HT1080 (cell line): ENCODE results near the gene NBPF1. TPM values are rescaled to one million over a fixed set of nuclear protein-coding genes. Genes with fewer than 3 reads are reported as not detected.
"Not testable (repeated sequence)": the region's sequence is repeated elsewhere in the genome, so short reads cannot be mapped to it uniquely, and the experiment has no call there.

ENCODE experiments used
- DNase-seq: peaks from one replicate; pipeline ENCODE4 v3.0.0-alpha.2; 2015; ENCODE audit warnings: low read depth
- polyA plus RNA-seq, 2 experiments: library from polyadenylated mRNA; depleted of rRNA; stranded (reverse); fragments of >200 nt; gene quantifications; 2 replicates each; pipeline ENCODE4 v1.2.3, GENCODE V29; 2015
- total RNA-seq: library from RNA; depleted of rRNA; stranded (reverse); fragments of >200 nt; shearing (Covaris generic); gene quantifications from 2 replicates; pipeline ENCODE4 v1.2.3, GENCODE V29; 2014; rRNA removed

The NBPF1 gene
- total RNA-seq = 15.8 and 16.5 TPM in 2 replicates
- 6.3 and 7.6 TPM in 2 replicates for polyA plus RNA-seq (2015; cell fraction: cytosol; rRNA removed)
- polyA plus RNA-seq (2015; cell fraction: nucleus; rRNA removed) = 13.9 and 17.6 TPM in 2 replicates

DNA sequence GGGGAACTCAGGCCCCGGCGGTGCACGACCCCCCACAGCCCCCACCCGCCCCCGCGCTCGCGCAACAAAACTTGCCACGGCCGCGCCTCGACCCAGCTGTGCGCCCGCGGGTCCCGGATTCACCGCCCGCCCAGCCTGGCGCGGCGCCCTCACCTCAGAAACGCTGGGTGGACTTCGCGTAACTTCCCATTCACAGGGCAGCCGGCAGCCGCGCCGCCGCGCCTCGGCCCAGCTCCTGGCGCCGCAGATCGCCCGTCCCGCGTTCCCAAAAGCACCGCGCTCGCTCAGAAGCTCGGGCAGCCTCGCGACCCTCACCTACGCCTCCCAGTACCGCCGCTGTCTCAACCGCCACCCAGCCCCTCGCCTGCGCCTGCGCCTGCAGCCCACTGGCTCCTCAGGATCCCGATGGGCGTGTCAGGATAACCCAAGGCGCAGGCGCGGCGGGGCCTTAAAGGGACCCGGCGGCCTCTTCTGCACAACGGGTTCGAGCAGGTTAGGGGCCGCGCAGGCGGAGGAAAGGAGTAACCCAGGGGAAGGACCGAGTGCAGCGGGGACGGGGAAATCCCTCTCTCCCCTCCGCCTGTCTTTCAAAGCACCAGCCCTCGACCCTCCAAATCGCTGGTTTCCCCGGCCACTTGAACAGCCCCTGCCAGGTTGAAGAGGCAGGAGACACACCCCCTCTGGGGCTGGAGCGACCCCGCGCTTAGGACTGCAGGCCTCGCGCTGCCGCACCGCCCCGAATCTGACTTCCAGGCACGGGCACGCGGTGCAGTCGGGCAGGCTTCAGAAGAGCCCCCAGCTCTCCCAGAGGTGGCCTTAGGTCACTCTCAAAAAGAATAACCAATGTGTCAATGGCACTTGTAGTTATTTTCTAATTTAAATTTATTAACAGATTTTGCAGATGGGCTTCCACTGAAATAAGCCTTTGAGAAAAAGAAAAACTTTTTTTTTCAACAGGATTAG, at the start of gene NBPF1:
TSS of gene NBPF1 (minus strand) at position 380 of the 963 bp plus-strand sequence.
- peak; percentile 98 for DNase-seq

DNA sequence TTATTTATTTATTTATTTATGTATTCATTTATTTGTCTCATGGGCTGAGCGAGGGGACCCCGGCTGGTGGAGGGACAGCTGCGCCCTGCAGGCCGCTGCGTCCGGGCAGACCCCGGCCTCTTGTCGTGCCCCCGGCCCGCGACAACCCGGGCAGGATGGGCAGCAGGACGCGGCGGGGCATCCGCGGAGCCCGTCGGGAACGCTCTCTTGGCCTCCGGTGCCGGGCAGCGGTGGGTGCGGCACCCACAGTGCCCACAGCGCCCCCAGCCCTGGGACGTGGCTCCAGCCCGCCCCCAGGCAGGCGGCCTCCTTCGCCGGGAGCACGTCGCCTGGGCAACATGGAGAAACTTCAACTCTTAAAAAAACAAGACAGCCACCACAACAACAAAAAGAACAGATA, 44.9 kb upstream of the NBPF1 start:
- not testable (repeated sequence) for DNase-seq

DNA sequence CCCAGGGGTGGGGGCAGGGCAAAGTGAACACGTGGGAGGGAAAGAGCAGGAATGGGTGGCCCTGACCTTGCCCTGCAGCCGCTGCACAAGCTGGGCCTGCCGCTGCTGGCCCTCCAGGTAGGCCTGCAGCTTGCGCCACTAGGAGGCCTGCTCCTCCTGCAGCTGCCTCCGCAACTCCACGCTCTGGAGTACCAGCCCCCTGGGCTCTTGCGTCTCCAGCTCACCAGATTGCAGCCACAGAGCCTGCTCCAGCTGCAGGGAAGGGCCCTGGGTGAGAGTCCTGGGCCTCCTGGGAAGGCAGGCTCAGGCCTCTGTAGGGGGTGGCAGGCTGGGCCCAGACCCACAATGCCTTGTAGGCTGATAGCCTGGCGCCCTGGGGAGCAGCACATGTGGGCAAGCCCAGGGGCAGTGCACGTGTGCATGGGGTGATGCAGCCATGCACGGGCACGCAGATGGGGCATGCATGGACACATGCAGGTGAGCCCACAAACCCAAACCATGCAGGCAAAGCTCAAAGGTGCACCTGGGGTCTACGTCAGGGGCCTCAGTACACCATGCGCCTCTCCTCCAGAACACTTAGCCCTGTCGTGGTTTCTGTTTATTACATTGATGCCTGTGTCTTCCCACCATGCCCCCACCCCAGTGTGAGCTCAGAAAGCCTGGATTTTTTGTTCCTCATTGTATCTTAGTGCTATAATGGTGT, 43.8 kb upstream of the NBPF1 start:
- DNase-seq = not testable (repeated sequence)

DNA sequence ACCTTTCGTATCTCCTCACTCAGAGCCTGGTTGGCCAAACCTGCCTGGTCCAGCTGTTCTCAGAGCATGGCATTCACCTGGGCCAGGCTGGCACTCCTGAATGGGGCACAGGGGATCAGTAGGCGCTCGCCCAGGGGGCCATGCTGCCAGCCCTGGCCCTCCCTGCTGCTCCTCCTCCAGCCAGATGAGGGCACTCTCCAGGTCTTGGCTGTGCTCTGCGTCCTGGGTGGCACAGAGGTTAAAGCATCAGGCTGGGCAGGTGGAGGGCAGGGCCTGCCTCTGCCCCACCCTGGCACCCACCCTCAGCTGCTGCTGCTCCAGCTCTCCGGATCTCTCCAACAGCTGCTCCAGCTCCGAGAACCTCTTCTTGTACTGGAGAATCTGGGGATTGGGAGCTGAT, 43.2 kb upstream of the NBPF1 start:
- DNase-seq = not testable (repeated sequence)

DNA sequence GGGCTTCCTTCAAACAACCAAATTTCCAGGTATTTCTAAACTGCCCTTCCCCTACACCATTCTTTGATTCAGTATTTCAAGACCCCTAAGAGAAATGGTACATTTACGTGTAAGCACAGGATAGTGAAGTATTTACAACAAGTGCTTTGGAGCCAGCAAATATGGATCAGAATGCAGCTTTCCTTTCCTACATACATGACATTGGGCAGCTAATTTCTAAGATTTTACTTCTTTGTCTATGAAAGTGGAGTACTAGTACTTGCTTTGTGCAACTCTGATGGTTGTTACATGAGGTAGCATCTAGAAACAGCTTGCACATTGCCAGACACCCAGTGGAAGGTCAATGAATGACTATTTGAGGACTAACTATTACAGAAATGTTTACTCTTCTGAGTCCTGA, 38.2 kb upstream of the NBPF1 start:
- not testable (repeated sequence) for DNase-seq

DNA sequence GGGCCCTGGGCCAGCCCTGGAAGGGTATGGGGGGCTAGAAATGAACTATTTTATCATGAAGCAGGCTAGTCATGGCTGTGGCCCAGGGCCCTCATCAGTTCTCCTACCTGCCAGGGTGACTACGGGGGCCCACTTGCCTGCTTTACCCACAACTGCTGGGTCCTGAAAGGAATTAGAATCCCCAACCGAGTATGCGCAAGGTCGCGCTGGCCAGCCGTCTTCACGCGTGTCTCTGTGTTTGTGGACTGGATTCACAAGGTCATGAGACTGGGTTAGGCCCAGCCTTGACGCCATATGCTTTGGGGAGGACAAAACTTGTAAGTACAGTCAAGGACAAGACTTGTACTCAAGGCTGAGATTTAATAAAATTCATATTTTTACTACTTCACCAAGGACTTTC, 36.6 kb upstream of the NBPF1 start:
- not testable (repeated sequence) for DNase-seq

DNA sequence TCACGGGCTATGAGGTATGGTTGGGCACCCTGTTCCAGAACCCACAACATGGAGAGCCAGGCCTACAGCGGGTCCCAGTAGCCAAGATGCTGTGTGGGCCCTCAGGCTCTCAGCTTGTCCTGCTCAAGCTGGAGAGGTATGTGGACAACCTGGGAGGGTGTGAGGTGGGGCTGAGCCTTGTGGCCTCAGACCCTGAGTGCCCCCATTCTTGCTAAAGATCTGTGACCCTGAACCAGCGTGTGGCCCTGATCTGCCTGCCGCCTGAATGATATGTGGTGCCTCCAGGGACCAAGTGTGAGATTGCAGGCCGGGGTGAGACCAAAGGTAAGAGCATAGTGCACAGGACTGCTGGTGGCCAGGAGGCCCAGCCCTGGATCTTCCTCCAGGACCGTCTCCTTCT, 36.0 kb upstream of the NBPF1 start:
- DNase-seq = not testable (repeated sequence)

GRCh38 chr1:16648756-16649155, 35.4 kb upstream of the NBPF1 start:
- not testable (repeated sequence) for DNase-seq

- not testable (repeated sequence) for DNase-seq
These were observed 34.9 kb upstream of the NBPF1 start for GRCh38 chr1:16648250-16648649.

GRCh38 chr1:16647179-16648176, 34.1 kb upstream of the NBPF1 start:
- not testable (repeated sequence) for DNase-seq

DNA sequence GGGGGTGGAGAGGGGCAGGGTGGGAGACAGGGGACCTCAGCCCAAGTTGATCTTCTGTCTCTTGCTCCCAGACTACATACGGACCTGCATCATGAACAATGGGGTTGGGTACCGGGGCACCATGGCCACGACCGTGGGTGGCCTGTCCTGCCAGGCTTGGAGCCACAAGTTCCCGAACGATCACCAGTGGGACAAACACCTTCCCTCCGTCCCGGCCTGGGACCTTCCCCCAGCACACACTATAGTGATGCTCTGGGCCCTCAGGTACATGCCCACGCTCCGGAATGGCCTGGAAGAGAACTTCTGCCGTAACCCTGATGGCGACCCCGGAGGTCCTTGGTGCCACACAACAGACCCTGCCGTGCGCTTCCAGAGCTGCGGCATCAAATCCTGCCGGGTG, 33.4 kb upstream of the NBPF1 start:
- DNase-seq = not testable (repeated sequence)

- DNase-seq = not testable (repeated sequence)
These were observed 32.8 kb upstream of the NBPF1 start for GRCh38 chr1:16646061-16646664.

DNA sequence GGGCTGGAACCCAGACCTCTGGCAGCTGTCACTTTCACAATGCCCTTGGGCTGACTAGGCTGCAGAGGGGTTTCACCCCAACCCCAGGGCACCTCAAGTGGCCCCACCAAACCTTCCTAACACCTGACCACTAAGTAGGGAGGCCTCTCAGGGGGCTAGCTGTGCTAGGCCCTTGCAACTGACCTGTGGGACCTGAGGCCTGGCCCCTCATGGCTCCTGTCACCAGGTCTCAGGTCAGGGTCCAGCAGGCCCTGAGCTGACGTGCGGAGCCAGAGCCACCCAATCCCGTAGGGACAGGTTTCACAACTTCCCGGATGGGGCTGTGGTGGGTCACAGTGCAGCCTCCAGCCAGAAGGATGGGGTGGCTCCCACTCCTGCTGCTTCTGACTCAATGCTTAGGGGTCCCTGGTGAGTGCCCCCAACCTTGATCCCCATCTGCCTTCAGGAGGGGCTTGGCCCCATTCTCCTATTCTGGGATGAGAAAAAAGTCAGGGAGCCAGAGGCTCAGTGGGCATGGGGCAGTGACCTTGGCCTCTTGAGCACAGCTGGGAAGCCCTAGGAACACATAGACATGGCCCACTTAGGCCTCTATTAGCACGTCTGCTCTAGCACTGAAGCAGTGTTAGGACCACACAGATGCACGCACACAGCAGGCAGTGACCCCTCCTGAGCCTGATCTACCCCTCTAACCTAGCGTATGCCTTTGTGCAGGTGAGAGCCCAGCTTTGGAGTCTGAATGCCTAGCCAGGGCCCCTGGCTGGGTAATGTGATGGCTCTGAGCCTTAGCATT, 32.1 kb upstream of the NBPF1 start:
- not testable (repeated sequence) for DNase-seq

GRCh38 chr1:16644482-16645270, 31.3 kb upstream of the NBPF1 start:
- peak; percentile 93 for DNase-seq

DNA sequence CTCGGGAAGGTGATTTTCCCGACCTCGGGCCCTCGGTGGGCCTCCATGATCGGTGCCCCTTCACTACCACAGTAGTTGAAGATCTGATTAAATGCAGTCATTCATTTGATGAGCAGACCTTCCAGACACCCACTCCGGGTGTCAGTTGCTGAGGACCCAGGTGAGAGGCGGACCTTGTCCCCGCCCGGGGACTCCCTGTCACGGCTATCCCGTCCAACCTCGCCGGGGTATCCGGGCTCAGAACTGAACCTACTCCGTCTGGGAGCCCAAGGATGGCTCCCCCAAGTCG, 30.8 kb upstream of the NBPF1 start:
- no peak for DNase-seq

- DNase-seq = not testable (repeated sequence)
These were observed 30.3 kb upstream of the NBPF1 start for GRCh38 chr1:16643476-16644192.

DNA sequence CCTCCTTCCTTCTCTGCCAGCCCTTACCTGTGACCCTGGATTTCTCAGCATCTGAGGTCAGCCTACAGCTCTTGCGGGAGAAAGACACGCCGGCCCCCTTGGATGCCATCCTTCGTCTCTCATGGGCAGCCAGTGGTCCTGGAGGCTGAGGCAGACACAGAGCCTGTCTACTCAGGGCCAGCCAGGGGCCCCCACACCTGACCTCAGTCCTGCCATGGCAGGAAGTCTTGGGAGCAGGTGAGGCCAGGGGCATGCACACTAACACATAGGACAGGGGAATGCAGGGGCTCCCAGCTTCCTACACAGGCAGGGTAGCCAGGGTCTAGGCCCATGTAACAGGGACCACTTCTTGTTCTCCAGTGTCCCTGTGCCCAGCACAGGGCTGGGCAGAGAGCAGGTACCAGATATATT, 29.6 kb upstream of the NBPF1 start:
- not testable (repeated sequence) for DNase-seq
